Endothelial cell of coronary artery (primary cell): ENCODE results near the gene CCDC188. TPM values are rescaled to one million over a fixed set of nuclear protein-coding genes. Genes with fewer than 3 reads are reported as not detected.

Experiments
- total RNA-seq: library from RNA; depleted of rRNA; stranded (reverse); fragments of >200 nt; gene quantifications from 2 replicates; pipeline ENCODE4 v1.2.3, GENCODE V29; 2014

Gene CCDC188
- total RNA-seq, result 6.4 and 6.7 TPM in 2 replicates

GRCh38 chr22:20150381-20151275 is at the start of gene CCDC188:
TSS of gene CCDC188 (minus strand) at chr22:20151055. CDS start at chr22:20150986, 69 bp downstream.

GRCh38 chr22:20131597-20131858 is 19.3 kb downstream of the CCDC188 start, which contains the start of gene ZDHHC8:
TSS of gene ZDHHC8 (plus strand) at chr22:20131804. CDS start at chr22:20131948, 144 bp downstream.

GRCh38 chr22:20116951-20117632 is 33.8 kb downstream of the CCDC188 start, which contains the start of gene TRMT2A:
TSS of gene TRMT2A (minus strand) at chr22:20117226. CDS start at chr22:20116906, 320 bp downstream.

GRCh38 chr22:20115691-20116375 is 35.0 kb downstream of the CCDC188 start, which contains the start of gene RANBP1:
TSS of gene RANBP1 (plus strand) at chr22:20116104. CDS start at chr22:20116185, 81 bp downstream.

Other genes with a start within 250 kb of the CCDC188 start
- gene COMT, start 209.3 kb downstream of the CCDC188 start, total RNA-seq, result 215 and 296 TPM in 2 replicates
- gene TXNRD2, start 209.2 kb downstream of the CCDC188 start, total RNA-seq, result 43.5 and 156 TPM in 2 replicates
- 53.3 and 76.7 TPM in 2 replicates for gene ARVCF, start 134.2 kb downstream of the CCDC188 start, total RNA-seq
- gene TANGO2, start 129.9 kb downstream of the CCDC188 start, total RNA-seq, result 30.6 and 43.5 TPM in 2 replicates
- 35.3 and 39.2 TPM in 2 replicates for gene DGCR8, start 70.8 kb downstream of the CCDC188 start, total RNA-seq
- 162 and 252 TPM in 2 replicates for gene RANBP1, start 35.0 kb downstream of the CCDC188 start, total RNA-seq
- gene TRMT2A, start 33.8 kb downstream of the CCDC188 start, total RNA-seq, result 42.2 and 55.3 TPM in 2 replicates
- gene ZDHHC8, start 19.3 kb downstream of the CCDC188 start, total RNA-seq, result 6.6 and 16.0 TPM in 2 replicates
- gene RTN4R, start 117.3 kb upstream of the CCDC188 start, total RNA-seq, result 0.19 and 0.54 TPM in 2 replicates
- 46.8 and 48.0 TPM in 2 replicates for gene DGCR6L, start 169.0 kb upstream of the CCDC188 start, total RNA-seq
- gene ZNF74, start 243.1 kb upstream of the CCDC188 start, total RNA-seq, result 12.6 and 15.0 TPM in 2 replicates